Activated CD4-positive, CD25-positive, alpha-beta regulatory T cell (primary cell): ENCODE results near the gene GPR25.
"Not testable (repeated sequence)": the region's sequence is repeated elsewhere in the genome, so short reads cannot be mapped to it uniquely, and the experiment has no call there.

Source experiments
- DNase-seq, 4 experiments: peaks; one replicate each; lab custom pipeline; 2025; lab: John Stamatoyannopoulos, UW

GPR25 gene

GRCh38 chr1:200895443-200895789 is 22.6 kb downstream of the GPR25 start:
- DNase-seq = no peak

DNA sequence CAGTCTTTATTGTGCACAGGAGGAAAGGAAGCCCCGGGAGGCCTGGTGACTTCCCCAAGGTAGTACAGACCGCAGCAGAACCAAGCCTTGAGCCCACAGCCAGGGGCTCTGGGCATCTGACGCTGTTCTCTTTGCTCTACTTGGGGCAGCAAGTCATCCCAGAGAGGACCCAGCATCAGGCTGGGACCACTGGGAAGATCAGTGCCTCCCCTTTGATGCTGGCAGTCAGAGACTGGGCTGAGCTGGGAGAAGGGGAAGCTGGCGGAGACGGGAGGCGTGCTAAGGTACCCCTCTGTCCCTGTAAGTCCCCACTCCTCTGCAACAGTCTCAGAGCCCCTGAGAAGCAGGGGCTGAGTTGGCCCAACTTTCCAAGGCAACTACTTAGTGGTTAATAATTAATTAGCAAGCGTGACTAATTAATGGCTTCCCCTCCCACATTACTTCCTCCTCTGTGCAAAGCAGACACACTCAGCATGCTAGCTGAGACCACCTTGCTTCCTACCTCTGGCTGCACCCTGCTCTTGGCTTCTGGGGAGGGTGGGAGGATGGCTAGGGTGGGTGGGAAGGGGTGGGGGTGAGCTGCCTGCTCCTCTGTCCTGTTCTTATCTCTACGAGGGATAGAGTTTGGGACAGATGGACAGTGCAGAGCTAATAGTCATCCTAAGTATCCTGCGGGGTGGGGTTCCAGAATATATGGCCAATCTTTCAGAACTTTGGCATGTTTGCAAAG is 23.2 kb downstream of the GPR25 start:
- DNase-seq = no peak

- DNase-seq = no peak
Measured at GRCh38 chr1:200896531-200897196, 23.9 kb downstream of the GPR25 start.

DNA sequence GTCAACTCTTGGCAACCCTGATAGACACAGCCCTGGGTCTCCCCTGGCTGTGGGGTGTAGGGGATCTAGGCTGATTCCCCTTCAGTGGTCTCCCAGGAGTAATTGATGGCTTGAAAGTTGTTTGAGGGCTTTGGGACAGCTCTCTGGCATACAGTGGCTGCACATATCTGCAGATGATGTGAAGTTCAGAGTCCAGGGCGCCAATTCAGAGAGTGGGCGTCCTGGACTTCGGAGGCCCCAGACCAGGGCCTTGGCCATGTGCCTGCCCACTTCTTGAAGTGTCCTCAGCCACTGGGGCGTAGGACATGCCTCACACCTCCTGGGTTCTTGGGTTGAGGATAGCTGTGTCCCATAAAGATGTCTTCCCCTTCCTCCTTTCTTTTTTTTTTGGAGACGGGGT is 24.5 kb downstream of the GPR25 start:
- DNase-seq = no peak

DNA sequence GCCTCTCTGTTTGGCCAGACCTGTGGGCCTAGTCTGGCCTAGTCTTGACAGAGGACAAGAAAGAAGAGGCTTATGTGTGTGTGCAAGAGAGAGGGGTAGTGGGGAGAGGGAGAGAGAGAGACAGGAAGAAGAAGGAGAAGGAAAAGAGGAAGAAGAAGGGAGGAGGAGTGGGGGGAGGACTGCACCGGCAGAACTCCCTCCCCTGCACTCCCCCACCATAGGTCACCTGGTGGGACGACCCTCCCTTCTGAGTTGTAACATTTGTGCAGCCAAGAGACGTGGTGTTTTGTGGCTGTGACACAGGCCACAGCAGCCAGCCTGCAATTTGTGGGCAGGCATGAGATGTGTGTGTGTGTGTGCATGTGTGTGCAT is 26.2 kb downstream of the GPR25 start:
- no peak for DNase-seq

DNA sequence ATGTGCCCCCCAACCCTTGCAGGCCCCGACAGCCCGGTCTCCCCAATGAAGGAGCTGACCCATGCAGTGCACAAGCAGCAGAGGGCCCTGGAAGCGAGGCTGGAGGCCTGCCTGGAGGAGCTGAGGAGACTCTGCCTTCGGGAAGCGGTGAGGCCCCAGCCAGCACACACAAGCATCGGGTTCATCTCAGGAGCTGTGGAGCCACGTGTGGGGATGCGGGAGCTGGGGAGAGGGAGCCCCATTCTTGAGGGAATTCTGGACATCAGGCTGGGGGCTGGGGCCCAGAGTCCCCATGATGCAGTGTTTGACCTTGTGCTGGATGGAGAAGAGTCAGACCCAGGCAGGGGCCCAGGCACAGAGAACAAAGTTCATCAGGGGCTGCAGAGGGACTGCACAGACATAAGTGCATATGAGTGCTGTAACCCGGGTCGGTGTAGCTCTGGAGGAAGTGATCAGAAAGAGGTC is 26.7 kb downstream of the GPR25 start:
- DNase-seq = no peak

DNA sequence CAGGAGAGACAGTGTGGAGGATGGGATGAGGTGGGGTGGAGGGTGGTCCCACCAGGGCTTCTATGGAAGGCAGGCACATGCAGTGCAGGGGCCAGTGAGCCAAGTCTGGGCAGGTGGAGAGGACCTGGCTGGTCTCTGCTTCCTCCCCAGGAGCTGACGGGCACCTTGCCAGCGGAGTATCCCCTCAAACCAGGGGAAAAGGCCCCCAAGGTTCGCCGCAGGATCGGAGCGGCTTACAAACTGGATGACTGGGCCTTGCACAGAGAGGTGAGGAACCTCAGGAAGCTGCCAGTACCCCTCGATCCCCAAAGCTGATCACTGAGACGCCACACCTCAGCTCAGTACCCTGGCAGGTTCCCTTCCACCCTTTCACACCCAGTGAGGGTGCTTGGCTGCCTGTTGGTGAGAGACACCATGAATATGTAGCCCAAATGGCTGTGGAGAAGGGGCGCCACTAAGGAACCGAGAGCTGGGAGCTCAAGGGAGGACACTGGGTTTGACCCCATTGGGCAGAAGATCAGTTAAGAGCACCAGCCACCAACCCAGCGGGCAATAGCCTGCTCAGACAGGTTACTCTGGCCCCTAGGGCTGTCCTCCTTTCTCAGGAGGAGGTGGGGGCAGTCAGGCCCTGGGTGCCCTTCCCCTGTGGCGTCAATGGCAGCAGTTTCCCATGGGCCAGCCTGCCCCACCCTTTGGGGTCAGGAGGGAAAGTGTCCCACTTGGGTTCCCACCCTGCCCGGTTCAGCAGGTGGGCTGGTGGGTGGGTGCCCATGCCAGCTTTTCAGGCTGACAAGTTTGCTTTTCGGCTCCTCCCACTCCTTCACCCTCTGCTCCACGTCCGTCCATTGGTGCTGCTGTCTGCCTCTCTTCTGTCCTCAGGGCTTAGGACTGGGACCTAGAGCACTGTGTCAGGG is 27.4 kb downstream of the GPR25 start:
- no peak for DNase-seq

GRCh38 chr1:200900877-200901276 is 28.1 kb downstream of the GPR25 start:
- no peak for DNase-seq

DNA sequence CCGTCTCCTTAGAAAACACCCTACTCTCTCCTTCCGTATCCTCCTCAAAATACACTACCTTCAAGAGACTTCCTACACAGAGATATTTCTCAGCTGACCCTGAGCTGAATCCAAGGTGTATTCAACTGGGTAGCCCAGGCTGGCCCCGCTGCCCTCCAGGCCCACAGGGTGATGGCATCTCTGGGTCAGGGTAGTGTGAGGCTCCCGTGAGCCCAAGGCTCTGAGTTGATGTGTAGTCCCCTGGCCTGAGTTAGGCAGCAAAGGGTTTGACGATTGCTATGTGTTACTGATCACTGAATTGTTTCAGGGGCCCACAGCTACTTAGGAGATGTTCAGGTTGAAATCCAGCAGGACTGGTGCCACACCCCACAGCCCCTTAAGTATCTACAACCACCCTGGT is 28.6 kb downstream of the GPR25 start:
- DNase-seq = no peak

DNA sequence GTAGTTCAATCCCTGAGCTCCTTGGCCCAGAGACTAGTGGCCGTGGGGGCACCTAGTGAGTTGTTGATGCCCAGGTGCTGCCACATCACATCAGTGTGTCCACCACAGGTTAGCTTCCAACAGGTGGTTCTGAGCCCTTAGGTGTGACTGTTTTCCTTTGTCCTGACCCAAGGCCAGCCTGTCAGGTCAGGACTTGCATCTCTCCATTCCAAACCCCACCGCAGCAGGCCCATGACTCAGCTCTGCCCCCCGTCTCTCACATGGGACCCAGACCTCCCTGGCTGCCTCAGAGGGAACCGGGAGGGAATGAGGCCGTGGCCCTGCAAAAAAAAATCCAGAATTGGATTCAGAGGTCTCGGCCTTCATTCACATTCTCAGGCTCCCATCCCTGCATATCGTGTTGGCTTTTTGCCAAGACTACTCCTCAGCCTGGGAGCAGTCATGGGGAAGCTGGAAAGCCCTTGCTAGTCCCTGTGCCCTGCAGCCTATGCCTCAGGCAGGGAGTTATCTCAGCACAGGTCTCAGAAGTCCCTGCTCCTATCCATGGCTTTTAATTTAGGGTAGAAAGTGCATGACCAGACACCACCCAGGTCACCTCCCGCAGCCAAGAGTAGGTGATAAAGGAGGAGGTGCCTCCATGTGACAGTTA is 29.1 kb downstream of the GPR25 start:
- DNase-seq = no peak

DNA sequence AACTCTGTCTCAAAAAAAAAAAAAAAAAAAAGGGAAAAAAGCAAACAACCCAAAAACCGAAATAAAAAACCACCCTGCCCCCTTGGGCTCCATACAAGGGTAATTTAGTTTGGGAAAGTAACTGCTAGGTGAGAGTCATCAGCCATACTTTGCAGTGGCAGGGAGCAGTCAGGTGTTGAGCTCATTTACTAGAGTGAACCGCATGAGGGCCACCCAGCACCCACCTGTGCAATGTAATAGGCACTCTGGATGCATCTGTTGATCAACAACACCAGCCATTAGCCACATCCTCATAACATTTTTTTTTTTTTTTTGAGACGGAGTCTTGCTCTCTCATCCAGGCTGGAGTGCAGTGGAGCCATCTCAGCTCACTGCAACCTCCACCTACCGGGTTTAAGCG is 31.0 kb downstream of the GPR25 start:
- DNase-seq = no peak

DNA sequence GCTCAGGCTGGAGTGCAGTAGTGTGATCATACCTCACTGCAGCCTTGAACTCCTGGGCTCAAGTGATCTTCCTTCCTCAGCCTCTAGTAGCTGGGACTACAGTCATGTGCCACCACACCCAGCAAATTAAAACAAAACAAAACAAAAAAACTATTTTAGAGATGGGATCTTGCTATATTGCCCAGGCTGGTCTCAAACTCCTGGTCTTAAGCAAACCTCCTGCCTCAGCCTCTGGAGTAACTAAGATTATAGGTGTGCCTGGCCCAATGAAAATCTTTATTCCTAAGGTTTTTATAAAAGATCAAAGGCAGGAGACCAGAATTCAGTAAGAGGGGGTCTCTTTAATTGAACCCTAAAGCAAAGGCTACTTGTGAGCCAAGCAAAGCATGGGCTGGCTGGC is 32.0 kb downstream of the GPR25 start:
- DNase-seq = no peak

DNA sequence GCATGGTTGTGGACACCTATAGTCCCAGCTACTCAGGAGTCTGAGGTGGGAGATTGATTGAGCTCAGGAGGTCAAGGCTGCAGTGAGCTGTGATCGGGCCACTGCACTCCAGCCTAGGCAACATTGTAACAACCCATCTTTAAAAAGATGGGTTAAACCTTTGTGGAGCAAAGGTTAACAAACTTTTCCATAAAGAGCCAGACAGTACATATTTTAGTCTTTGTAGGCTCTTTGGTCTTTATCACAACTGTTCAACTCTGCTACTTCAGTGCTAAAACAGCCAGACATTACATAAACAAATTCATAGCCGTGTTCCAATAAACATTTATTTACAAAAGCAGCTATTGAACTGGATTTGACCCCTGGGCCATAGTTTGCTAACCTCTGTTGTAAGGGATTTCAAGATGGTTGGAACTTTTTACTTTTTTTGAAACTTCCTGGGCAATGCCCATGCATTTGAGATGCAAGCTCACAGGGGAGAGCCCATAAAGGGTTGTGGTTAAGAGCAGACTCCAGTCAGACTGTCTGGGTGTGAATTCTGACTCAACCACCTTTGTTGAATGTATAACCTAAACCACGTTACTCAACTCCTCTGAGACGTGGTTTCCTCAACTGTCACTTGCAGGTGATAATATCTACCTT is 32.8 kb downstream of the GPR25 start:
- no peak for DNase-seq

DNA sequence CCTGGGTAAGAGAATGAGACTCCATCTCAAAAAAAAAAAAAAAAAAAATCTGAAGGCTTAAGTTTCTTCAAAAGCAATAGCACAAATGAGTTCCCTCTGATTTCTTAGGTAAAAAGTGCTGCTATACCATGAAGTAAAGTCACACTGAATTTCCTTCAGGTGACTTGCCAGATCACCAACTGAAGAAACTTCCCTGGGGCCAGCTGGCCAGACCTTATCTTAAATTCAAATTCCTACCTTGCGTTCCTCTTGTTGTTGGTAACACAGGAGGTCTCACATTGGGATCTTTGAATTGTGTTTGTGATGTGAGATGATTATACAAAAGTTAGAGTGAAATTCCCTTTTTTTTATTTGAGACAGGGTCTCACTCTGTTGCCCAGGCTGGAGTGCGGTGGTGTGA is 33.7 kb downstream of the GPR25 start:
- DNase-seq = no peak

DNA sequence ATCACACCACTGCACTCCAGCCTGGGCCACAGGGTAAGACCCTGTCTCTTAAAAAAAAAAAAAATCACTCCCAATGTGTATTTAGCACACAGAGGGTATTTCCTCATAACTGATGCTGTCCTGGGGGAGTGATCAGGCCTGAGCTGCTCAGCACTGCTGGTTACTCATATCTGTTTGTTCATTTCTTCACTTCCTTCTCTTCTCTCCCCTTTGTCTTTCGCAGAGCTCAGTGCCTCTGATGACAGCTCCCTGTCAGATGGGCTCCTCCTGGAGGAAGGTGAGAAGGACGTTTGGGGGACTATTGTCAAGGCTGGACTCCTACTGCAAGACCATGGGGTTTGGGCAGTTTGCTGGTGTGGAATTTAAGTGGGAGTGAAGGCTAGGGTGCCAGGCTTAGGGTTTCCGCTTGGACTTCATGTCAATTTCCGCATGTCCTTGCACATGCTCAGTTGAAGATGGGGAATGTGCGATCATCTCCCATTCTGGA is 34.9 kb downstream of the GPR25 start:
- no peak for DNase-seq

- no peak for DNase-seq
Measured at GRCh38 chr1:200908191-200908868, 35.5 kb downstream of the GPR25 start.

DNA sequence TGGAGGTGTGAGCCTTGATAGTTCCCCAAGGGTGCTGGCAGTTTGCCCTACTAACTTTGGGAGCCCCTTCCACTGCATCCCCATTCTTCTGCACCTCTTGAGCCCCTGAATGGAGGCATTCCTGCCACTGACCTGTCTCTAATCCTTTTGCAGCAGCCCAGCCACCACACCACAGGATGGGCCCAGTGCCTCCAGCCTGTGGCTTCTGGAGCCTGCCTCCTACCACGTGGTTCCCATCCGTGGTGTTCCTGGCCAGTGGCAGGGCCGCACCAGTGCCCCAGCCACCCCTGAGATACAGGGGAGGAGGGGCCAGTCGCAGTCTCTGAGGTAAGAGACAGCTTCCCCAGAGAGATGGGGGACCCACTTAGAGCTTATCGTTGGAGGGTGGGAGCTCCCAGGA is 36.3 kb downstream of the GPR25 start:
- DNase-seq = no peak

- DNase-seq = no peak
Measured at GRCh38 chr1:200909757-200910239, 37.0 kb downstream of the GPR25 start.

DNA sequence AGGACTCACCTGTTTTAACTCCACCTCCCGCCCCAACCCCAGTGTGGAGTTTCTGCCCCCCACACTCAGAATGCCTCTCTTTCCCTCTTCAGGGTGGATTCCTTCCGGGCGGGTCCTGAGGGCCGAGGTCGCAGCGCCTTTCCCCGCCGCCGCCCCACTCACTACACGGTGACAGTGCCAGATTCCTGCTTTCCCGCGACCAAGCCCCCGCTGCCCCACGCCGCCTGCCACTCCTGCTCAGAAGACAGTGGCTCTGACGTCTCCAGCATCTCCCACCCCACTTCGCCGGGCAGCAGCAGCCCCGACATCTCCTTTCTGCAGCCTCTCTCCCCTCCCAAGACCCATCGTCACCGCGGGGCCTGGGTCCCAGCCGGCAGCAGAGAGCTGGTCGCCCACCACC is 38.6 kb downstream of the GPR25 start:
- no peak for DNase-seq

DNA sequence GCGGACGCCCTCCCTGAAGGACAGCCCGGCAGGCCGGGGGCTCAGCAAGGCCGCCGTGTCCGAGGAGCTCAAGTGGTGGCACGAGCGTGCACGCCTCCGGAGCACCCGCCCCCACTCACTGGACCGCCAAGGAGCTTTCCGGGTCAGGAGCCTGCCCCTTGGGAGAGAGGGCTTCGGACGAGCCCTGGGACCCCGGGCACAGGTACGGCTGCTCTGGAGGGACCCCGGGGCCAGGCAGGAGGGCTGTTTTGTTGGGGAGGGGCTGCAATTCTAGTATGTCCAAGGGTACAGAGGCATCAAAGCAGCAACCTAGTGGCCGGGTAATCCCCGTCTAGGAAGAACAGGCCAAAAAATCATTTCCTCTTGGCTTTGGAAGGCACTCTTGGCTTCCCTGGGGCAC is 39.2 kb downstream of the GPR25 start:
- not testable (repeated sequence) for DNase-seq
